ENCODE measurements around the gene UBE2D3.
"Not testable (repeated sequence)": the region's sequence is repeated elsewhere in the genome, so short reads cannot be mapped to it uniquely, and the experiment has no call there.

The UBE2D3 gene

DNA sequence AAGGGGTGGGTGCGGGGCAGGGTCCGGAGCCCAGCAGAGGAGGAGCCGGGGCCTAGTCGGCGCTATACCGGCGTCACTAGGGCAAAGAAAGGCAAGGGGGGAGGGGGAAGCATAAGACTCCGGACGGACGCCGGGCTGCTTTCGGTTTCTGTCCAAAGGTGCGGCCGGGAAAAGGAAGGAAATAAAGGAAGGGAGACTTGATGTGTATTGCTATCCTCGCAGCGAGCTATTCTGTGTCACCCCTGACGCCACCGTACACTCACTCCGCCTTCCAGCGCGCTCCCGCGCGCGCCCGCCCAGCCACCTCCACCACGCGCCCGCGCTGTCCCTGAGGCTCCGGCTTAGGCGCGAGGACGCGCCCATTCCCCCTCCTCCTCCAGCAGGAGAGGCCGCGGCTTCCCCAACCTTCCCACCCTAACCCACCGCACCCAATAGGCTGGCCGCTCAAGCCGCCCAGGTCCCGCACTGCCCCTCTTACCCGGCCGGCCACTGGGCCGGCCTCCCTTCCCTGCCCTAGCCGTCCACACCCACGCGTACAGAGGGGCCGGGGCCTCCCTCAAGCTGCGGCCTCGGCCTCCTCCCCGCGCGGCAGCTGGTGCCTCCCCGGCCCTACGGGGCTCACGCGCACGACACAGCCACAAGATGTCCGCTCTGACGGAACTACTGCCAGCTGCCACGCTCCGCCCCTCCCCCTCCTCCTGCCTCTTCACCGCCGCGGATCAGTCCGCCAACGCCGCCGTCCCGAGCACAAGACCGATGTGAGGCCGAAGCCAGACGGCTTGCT lies at the start of gene UBE2D3:
TSS of gene UBE2D3 (minus strand) at position 662 of the 784 bp plus-strand sequence. CDS start 1,043 bp downstream, outside the sequence.
- peak; percentile 91 for DNase-seq (ENCODE audit: low spot score)

DNA sequence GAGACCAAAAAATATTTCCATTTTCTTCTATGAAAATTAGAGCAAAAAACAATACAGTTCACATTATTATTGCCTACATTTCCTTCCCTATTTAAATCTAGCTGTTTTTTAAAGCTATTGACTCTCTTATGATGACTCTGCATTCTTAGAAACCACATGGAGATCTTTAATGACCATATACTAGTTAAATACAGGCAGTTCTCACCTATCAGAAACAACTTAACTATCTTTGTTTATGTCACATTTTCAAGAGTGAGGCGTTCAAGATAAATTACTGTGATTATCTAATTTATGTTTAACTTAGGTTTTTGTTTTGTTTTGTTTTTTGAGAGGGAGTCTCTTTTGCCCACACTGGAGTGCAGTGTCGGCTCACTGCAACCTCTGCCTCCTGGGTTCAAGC lies 44.4 kb upstream of the UBE2D3 start:
- DNase-seq (ENCODE audit: low spot score), result no peak

- DNase-seq (ENCODE audit: low spot score), result no peak
Measured at GRCh38 chr4:102869569-102870197, 42.3 kb upstream of the UBE2D3 start.

DNA sequence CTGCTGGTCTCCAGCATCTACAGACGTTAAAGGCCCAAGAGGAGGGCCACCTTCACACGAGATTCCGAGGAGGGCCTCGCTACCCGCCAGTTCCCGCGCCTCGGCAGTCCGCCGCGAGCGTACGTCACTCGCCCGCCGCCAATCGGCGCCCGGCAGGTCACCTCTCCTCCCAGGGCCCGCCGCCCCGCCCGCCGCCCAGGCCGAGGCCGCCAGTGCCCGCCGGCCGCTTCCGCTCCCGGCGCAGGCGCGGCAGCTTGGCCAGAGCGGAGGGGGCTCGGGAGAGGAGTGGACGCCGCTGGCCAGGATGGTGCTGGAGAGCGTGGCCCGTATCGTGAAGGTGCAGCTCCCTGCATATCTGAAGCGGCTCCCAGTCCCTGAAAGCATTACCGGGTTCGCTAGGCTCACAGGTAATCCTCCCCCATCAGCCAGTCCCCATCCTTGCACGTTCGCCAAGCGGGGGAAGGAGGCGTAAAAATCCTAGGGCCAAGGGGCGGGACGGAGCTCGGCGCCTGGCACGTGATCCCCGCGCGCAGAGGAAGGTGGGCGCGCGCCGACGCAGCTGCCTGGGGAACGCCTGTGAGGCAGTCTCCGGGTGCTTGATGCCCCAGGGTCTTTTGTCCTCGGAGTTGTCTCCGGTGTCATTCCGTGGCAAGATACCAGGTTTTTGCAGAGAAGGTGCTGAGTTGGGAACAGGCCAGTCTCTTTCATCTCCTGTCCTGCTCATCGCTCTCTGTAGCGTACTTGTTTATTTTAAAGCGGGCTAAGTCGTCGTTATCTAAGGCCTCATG lies 41.6 kb upstream of the UBE2D3 start, which contains the start of gene CISD2:
TSS of gene CISD2 (plus strand) at position 212 of the 788 bp plus-strand sequence. CDS start at position 305, 93 bp downstream.
- peak; percentile 85 for DNase-seq (ENCODE audit: low spot score)

DNA sequence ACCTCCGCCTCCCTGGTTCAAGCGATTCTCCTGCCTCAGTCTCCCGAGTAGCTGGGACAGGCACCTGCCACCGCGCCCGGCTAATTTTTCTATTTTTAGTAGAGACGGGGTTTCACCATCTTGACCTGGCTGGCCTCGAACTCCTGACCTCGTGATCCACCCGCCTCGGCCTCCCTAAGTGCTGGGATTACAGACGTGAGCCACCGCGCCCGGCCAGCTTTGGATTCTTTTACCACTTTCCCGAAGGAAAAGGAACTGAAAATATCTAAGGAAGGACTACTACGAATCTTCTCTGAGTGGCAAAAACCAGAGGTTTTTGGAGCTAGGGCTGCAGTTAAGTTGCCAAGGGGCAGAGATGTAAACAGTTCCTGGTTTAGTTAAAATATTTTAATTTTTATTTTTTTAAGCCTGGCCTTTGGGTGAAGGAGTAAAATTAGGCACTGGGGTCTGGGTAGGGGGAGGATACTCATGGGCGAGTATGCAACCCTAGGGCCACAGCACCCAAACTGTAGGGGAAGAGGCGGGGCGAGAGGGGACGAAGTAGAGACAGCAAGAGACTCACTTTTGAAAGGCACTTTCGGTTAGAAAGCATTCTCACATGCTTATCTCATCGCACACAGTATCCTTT lies 40.9 kb upstream of the UBE2D3 start:
- DNase-seq (ENCODE audit: low spot score), result no peak

DNA sequence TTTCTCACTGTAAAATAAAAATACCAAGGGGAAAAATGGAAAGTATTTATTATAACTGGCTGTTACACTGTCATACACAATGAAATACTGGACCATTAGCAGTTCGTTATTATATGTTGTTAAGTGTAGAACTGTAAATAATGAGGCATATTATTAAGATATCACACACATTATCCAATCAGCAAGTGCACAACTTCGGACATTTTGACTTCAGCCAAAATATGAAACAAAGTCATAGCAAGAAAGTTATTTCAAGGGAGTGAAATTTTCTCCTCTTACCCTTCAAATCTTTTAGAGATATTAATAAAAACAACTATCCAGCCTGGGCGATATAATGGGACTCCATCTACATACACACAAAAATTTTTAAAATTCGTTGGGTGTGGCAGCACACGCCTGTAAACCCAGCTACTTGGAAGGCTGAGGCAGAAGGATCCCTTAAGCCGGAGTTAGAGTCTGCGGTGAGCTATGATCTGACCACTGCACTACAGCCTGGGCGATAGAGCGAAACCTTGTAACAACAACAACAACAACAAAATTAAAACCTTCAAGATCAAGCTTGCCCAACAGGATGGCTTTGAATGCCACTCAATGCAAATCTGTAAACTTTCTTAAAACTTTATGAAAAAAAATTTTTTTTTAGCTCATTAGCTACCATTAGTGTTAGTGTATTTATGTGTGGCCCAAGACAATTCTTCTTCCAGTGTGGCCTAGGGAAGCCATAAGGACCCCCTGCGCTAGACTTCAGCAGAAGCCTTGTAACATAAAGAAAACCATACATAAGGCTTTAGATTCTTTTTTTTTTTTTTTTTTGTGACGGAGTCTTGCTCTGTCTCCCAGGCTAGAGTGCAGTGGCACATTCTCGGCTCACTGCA lies 40.2 kb upstream of the UBE2D3 start:
- no peak for DNase-seq (ENCODE audit: low spot score)

DNA sequence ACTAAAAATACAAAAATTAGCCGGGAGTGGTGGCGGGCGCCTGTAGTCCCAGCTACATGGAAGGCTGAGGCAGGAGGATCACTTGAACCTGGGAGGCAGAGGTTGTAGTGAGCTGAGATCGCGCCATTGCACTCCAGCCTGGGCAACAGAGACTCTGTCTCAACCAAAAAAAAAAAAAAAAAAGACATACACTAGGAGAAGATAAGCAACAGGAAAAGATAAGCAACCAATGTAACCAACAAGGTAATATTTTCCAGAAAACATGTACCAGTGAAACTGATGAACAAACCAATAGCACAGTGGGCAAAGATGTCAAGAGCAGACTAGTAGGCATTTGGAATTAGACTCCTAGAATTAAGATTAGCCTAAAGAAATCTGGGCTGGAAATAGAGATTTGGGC lies 38.0 kb upstream of the UBE2D3 start:
- not testable (repeated sequence) for DNase-seq (ENCODE audit: low spot score)

DNA sequence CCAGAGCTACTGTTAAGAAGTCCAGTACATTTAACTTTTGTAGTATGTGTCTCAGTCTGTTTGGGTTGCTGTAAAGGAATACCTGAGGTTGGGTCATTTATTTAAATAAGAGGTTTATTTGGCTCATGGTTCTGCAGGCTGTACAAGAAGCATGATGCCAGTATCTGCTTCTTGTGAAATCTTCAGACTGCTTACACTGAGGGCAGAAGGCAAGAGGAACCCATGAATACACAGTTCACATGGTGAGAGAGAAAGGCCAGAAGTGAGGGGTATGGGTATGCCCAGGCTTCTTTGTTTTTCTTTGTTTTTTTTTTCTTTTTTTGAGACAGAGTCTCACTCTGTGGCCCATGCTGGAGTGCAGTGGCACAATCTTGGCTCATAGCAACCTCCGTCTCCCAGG lies 35.4 kb upstream of the UBE2D3 start:
- DNase-seq (ENCODE audit: low spot score), result no peak

GRCh38 chr4:102862016-102862415 lies 34.7 kb upstream of the UBE2D3 start:
- no peak for DNase-seq (ENCODE audit: low spot score)

DNA sequence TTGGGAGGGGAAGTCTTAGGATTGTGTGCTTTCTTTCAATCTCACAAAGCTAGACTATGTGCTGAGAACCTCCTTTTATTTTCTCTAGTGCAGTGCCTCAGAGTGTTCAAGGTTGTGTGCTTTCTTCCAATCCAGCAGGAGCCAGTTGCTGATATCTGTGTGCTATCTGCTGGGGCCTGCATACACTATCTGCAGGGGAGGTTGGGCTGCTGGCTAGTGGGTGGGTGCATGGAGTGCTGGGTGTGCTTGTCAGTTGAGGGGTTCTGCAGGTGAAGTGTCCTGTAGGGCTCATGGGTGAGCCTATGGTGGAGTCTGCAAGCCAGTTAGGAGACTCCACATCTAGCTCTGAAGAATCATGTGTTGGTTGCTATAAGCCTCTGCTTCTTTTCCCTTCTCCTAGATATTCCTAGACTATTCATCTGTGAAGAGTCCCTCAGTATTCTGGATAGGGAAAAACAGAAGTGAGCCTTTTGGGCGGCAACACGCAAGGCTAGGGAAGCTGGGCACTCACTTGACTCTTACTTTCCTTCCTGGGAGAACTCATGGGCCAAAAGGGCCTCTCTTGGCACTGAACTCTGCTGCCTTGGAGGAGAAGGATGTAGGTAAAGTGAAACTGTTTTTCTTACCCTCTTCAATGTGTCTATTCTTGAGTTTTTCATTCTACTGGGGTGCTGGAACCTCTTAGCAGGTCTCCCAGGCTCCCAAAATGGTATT lies 33.4 kb upstream of the UBE2D3 start:
- DNase-seq (ENCODE audit: low spot score), result no peak

DNA sequence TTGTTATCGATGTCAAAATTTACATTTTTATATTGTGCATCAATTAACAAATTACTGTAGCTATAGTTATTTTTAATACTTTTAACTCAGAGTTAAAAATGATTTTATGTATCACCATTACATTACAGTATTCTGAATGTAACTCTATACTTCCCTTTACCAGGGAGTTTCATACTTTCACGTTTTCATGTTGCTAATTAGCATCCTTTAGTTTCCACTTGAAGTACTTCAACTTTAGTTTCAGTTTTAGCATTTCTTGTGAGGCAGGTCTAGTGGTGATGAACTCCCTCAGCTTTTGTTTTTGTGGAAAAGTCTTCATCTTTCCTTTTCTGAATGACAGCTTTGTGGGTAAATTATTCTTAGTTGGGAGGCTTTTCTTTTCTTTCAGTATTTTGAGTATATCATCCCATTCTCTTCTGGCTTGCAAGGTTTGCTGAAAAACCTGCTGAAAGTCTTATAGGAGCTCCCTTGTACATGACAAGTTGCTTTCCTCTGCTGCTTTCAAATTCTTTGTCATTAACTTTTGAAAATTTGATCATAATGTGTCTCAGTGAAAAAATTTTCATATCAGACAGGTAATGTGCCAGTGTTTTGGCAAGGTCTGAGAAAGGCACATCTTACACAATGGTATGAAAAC lies 31.6 kb upstream of the UBE2D3 start:
- no peak for DNase-seq (ENCODE audit: low spot score)

- no peak for DNase-seq (ENCODE audit: low spot score)
Measured at GRCh38 chr4:102850370-102850769, 23.0 kb upstream of the UBE2D3 start.

GRCh38 chr4:102849579-102850104 lies 22.3 kb upstream of the UBE2D3 start:
- DNase-seq (ENCODE audit: low spot score), result no peak

- DNase-seq (ENCODE audit: low spot score), result no peak
Measured at GRCh38 chr4:102847687-102848086, 20.3 kb upstream of the UBE2D3 start.

- no peak for DNase-seq (ENCODE audit: low spot score)
Measured at GRCh38 chr4:102843938-102844337, 16.6 kb upstream of the UBE2D3 start.

- no peak for DNase-seq (ENCODE audit: low spot score)
Measured at GRCh38 chr4:102843273-102843672, 15.9 kb upstream of the UBE2D3 start.

DNA sequence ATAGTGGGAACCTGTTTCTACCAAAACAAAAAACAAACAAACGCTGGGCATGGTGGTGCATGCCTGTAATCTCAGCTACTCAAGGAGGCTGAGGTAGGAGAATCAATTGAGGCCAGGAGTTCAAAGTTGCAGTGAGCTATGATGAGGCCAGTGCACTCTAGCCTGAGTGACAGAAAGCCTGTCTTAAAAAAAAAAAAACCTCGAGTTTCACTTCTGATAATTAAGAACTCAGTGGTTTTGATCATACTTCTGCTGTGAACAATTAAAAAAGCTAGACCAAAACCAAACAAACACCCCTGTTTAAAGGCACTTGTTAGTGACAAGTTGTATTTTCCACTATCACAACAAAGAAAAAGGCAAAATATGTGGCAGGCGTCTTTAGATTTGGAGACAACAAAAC lies 15.0 kb upstream of the UBE2D3 start:
- no peak for DNase-seq (ENCODE audit: low spot score)

- no peak for DNase-seq (ENCODE audit: low spot score)
Measured at GRCh38 chr4:102836596-102836995, 9.2 kb upstream of the UBE2D3 start.

GRCh38 chr4:102832667-102833066 lies 5.3 kb upstream of the UBE2D3 start:
- no peak for DNase-seq (ENCODE audit: low spot score)

DNA sequence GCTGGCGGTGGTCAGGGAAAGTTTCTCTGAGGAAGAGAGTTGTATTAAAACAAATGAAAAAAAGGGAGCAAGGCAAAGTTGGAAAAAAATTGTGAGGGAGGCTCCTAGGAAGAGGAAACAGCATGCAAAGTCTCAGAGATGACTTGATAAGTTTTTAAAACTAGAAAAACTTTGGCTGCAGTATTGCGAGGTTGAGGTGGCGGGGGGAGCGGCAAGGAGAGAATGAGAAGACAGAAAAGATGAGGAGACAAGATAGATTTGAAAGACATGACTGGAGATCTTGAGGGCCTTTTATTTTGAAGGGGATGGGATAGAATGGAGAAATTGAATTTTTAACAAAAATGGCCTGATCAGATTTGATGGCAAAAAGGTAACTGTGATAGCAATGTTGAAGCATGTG lies 4.8 kb upstream of the UBE2D3 start:
- DNase-seq (ENCODE audit: low spot score), result no peak
